ENCODE results near the gene TCTN1. TPM values are rescaled to one million over a fixed set of nuclear protein-coding genes. Genes with fewer than 3 reads are reported as not detected.

TCTN1 gene
- total RNA-seq, 4 donors from 2014 or later: 22.7 to 30.4 (median 25.6) TPM

GRCh38 chr12:110658242-110658641 is 44.3 kb downstream of the TCTN1 start:
- ATAC-seq (ENCODE audit: low FRiP score): no peak
- DNase-seq (ENCODE audit: low spot score): no peak
- TF ChIP-seq CTCF (IDR thresholded peaks at IDR 0.05): no peak

GRCh38 chr12:110658878-110659277 is 44.9 kb downstream of the TCTN1 start:
- no peak for DNase-seq (ENCODE audit: low spot score)
- no peak for ATAC-seq (ENCODE audit: low FRiP score)
- no peak for TF ChIP-seq CTCF (IDR thresholded peaks at IDR 0.05)

- TF ChIP-seq CTCF (IDR thresholded peaks at IDR 0.05): no peak
- ATAC-seq (ENCODE audit: low FRiP score) (no peak), DNase-seq (ENCODE audit: low spot score) (no peak)
Observed at GRCh38 chr12:110661337-110661972, 47.5 kb downstream of the TCTN1 start.

GRCh38 chr12:110666892-110667291 is 53.0 kb downstream of the TCTN1 start:
- DNase-seq (ENCODE audit: low spot score) (no peak), ATAC-seq (ENCODE audit: low FRiP score) (no peak)
- TF ChIP-seq CTCF (IDR thresholded peaks at IDR 0.05): no peak

- DNase-seq (ENCODE audit: low spot score): no peak
- TF ChIP-seq CTCF (IDR thresholded peaks at IDR 0.05): no peak
- ATAC-seq (ENCODE audit: low FRiP score): no peak
Observed at GRCh38 chr12:110667671-110668070, 53.7 kb downstream of the TCTN1 start.

GRCh38 chr12:110668480-110669192 is 54.7 kb downstream of the TCTN1 start:
- ATAC-seq (ENCODE audit: low FRiP score): no peak
- no peak for DNase-seq (ENCODE audit: low spot score)
- no peak for TF ChIP-seq CTCF (IDR thresholded peaks at IDR 0.05)

GRCh38 chr12:110669193-110669502 is 55.2 kb downstream of the TCTN1 start:
- no peak for TF ChIP-seq CTCF (IDR thresholded peaks at IDR 0.05)
- ATAC-seq (ENCODE audit: low FRiP score) (no peak), DNase-seq (ENCODE audit: low spot score) (no peak)

Measured in omental fat pad (tissue), 4 donors.